ENCODE results near the gene ZSCAN5B.
A peak's percentile ranks its signal among the peaks of the same experiment; 100 is the strongest.
"Not testable (repeated sequence)": the region's sequence is repeated elsewhere in the genome, so short reads cannot be mapped to it uniquely, and the experiment has no call there.

Gene ZSCAN5B

GRCh38 chr19:56152644-56153043 lies 44.9 kb downstream of the ZSCAN5B start:
- peaks cover 12% of the 10 kb centered on the region for H3K4me1 ChIP-seq (ENCODE audit: control insufficient read depth, insufficient read depth, low read length)
- H3K27me3 ChIP-seq (ENCODE audit: control insufficient read depth, insufficient read depth, low read length): no peaks in the 10 kb centered on the region
- no peaks in the 10 kb centered on the region for H3K36me3 ChIP-seq (ENCODE audit: control insufficient read depth, insufficient read depth, low read length)
- no peaks in the 10 kb centered on the region for H3K9me3 ChIP-seq (ENCODE audit: control insufficient read depth, low read length)
- no peak overlapping the region for H3K4me3 ChIP-seq (ENCODE audit: low read length)
- H3K9ac ChIP-seq (ENCODE audit: low read length): no peak overlapping the region

- no peak overlapping the region for H3K9ac ChIP-seq (ENCODE audit: low read length)
- no peaks in the 10 kb centered on the region for H3K27me3 ChIP-seq (ENCODE audit: control insufficient read depth, insufficient read depth, low read length)
- no peaks in the 10 kb centered on the region for H3K9me3 ChIP-seq (ENCODE audit: control insufficient read depth, low read length)
- H3K4me1 ChIP-seq (ENCODE audit: control insufficient read depth, insufficient read depth, low read length): peaks cover 5% of the 10 kb centered on the region
- no peak overlapping the region for H3K4me3 ChIP-seq (ENCODE audit: low read length)
- no peaks in the 10 kb centered on the region for H3K36me3 ChIP-seq (ENCODE audit: control insufficient read depth, insufficient read depth, low read length)
These were observed 47.2 kb downstream of the ZSCAN5B start for GRCh38 chr19:56150358-56150757.

- no peak overlapping the region for H3K4me3 ChIP-seq (ENCODE audit: low read length)
- no peaks in the 10 kb centered on the region for H3K27me3 ChIP-seq (ENCODE audit: control insufficient read depth, insufficient read depth, low read length)
- H3K36me3 ChIP-seq (ENCODE audit: control insufficient read depth, insufficient read depth, low read length): no peaks in the 10 kb centered on the region
- H3K9ac ChIP-seq (ENCODE audit: low read length): no peak overlapping the region
- H3K9me3 ChIP-seq (ENCODE audit: control insufficient read depth, low read length): no peaks in the 10 kb centered on the region
- peaks cover 5% of the 10 kb centered on the region for H3K4me1 ChIP-seq (ENCODE audit: control insufficient read depth, insufficient read depth, low read length)
These were observed 47.9 kb downstream of the ZSCAN5B start for GRCh38 chr19:56149656-56150038.

- H3K9me3 ChIP-seq (ENCODE audit: control insufficient read depth, low read length); H3K27me3 ChIP-seq (ENCODE audit: control insufficient read depth, insufficient read depth, low read length); H3K4me1 ChIP-seq (ENCODE audit: control insufficient read depth, insufficient read depth, low read length); H3K9ac ChIP-seq (ENCODE audit: low read length); H3K36me3 ChIP-seq (ENCODE audit: control insufficient read depth, insufficient read depth, low read length); H3K4me3 ChIP-seq (ENCODE audit: low read length): not testable (repeated sequence)
These were observed 48.5 kb downstream of the ZSCAN5B start for GRCh38 chr19:56148955-56149655.

GRCh38 chr19:56148096-56148495 lies 49.5 kb downstream of the ZSCAN5B start:
- peaks cover 16% of the 10 kb centered on the region for H3K4me1 ChIP-seq (ENCODE audit: control insufficient read depth, insufficient read depth, low read length)
- H3K36me3 ChIP-seq (ENCODE audit: control insufficient read depth, insufficient read depth, low read length): no peaks in the 10 kb centered on the region
- no peak overlapping the region for H3K4me3 ChIP-seq (ENCODE audit: low read length)
- H3K9me3 ChIP-seq (ENCODE audit: control insufficient read depth, low read length): no peaks in the 10 kb centered on the region
- H3K9ac ChIP-seq (ENCODE audit: low read length): no peak overlapping the region
- H3K27me3 ChIP-seq (ENCODE audit: control insufficient read depth, insufficient read depth, low read length): no peaks in the 10 kb centered on the region

- H3K36me3 ChIP-seq (ENCODE audit: control insufficient read depth, insufficient read depth, low read length): no peaks in the 10 kb centered on the region
- no peaks in the 10 kb centered on the region for H3K9me3 ChIP-seq (ENCODE audit: control insufficient read depth, low read length)
- H3K4me1 ChIP-seq (ENCODE audit: control insufficient read depth, insufficient read depth, low read length): peaks cover 24% of the 10 kb centered on the region
- no peaks in the 10 kb centered on the region for H3K27me3 ChIP-seq (ENCODE audit: control insufficient read depth, insufficient read depth, low read length)
- no peak overlapping the region for H3K4me3 ChIP-seq (ENCODE audit: low read length)
- H3K9ac ChIP-seq (ENCODE audit: low read length): no peak overlapping the region
These were observed 50.3 kb downstream of the ZSCAN5B start for GRCh38 chr19:56147307-56147706.

- Histone ChIP-seq H3K36me3 (ENCODE audit: control insufficient read depth, insufficient read depth, low read length) (no peaks in the 10 kb centered on the region), H3K4me3 (ENCODE audit: low read length) (no peak overlapping the region), H3K27me3 (ENCODE audit: control insufficient read depth, insufficient read depth, low read length) (no peaks in the 10 kb centered on the region), H3K9me3 (ENCODE audit: control insufficient read depth, low read length) (no peaks in the 10 kb centered on the region), H3K4me1 (ENCODE audit: control insufficient read depth, insufficient read depth, low read length) (peaks cover 27% of the 10 kb centered on the region), H3K9ac (ENCODE audit: low read length) (no peak overlapping the region)
These were observed 50.7 kb downstream of the ZSCAN5B start for GRCh38 chr19:56146904-56147303.

GRCh38 chr19:56145698-56146097 lies 51.9 kb downstream of the ZSCAN5B start:
- Histone ChIP-seq H3K4me1 (ENCODE audit: control insufficient read depth, insufficient read depth, low read length) (peaks cover 30% of the 10 kb centered on the region), H3K36me3 (ENCODE audit: control insufficient read depth, insufficient read depth, low read length) (no peaks in the 10 kb centered on the region), H3K27me3 (ENCODE audit: control insufficient read depth, insufficient read depth, low read length) (no peaks in the 10 kb centered on the region), H3K4me3 (ENCODE audit: low read length) (no peak overlapping the region), H3K9me3 (ENCODE audit: control insufficient read depth, low read length) (no peaks in the 10 kb centered on the region), H3K9ac (ENCODE audit: low read length) (no peak overlapping the region)

GRCh38 chr19:56144831-56145230 lies 52.8 kb downstream of the ZSCAN5B start:
- Histone ChIP-seq H3K27me3 (ENCODE audit: control insufficient read depth, insufficient read depth, low read length) (no peaks in the 10 kb centered on the region), H3K36me3 (ENCODE audit: control insufficient read depth, insufficient read depth, low read length) (no peaks in the 10 kb centered on the region), H3K4me3 (ENCODE audit: low read length) (no peak overlapping the region), H3K9ac (ENCODE audit: low read length) (no peak overlapping the region), H3K9me3 (ENCODE audit: control insufficient read depth, low read length) (no peaks in the 10 kb centered on the region), H3K4me1 (ENCODE audit: control insufficient read depth, insufficient read depth, low read length) (peaks cover 36% of the 10 kb centered on the region)

GRCh38 chr19:56144376-56144775 lies 53.2 kb downstream of the ZSCAN5B start:
- no peaks in the 10 kb centered on the region for H3K27me3 ChIP-seq (ENCODE audit: control insufficient read depth, insufficient read depth, low read length)
- H3K4me1 ChIP-seq (ENCODE audit: control insufficient read depth, insufficient read depth, low read length): peaks cover 37% of the 10 kb centered on the region
- no peak overlapping the region for H3K9ac ChIP-seq (ENCODE audit: low read length)
- H3K4me3 ChIP-seq (ENCODE audit: low read length): no peak overlapping the region
- no peaks in the 10 kb centered on the region for H3K36me3 ChIP-seq (ENCODE audit: control insufficient read depth, insufficient read depth, low read length)
- no peaks in the 10 kb centered on the region for H3K9me3 ChIP-seq (ENCODE audit: control insufficient read depth, low read length)

GRCh38 chr19:56142897-56143434 lies 54.6 kb downstream of the ZSCAN5B start:
- Histone ChIP-seq H3K4me1 (ENCODE audit: control insufficient read depth, insufficient read depth, low read length) (peaks cover 41% of the 10 kb centered on the region), H3K27me3 (ENCODE audit: control insufficient read depth, insufficient read depth, low read length) (no peaks in the 10 kb centered on the region), H3K9ac (ENCODE audit: low read length) (peak overlapping the region; percentile 60), H3K4me3 (ENCODE audit: low read length) (peak overlapping the region; percentile 51), H3K9me3 (ENCODE audit: control insufficient read depth, low read length) (no peaks in the 10 kb centered on the region), H3K36me3 (ENCODE audit: control insufficient read depth, insufficient read depth, low read length) (no peaks in the 10 kb centered on the region)

GRCh38 chr19:56142087-56142787 lies 55.3 kb downstream of the ZSCAN5B start:
- H3K9me3 ChIP-seq (ENCODE audit: control insufficient read depth, low read length): no peaks in the 10 kb centered on the region
- H3K4me3 ChIP-seq (ENCODE audit: low read length): peak overlapping the region; percentile 51
- H3K4me1 ChIP-seq (ENCODE audit: control insufficient read depth, insufficient read depth, low read length): peaks cover 46% of the 10 kb centered on the region
- no peaks in the 10 kb centered on the region for H3K36me3 ChIP-seq (ENCODE audit: control insufficient read depth, insufficient read depth, low read length)
- peak overlapping the region; percentile 60 for H3K9ac ChIP-seq (ENCODE audit: low read length)
- no peaks in the 10 kb centered on the region for H3K27me3 ChIP-seq (ENCODE audit: control insufficient read depth, insufficient read depth, low read length)
